Suprapubic skin (tissue), 3 donors: ENCODE results near the gene COIL.

Experiments used
- POLR2A ChIP-seq, 2 donors: fragments of 450-650 bp; IDR thresholded peaks; one replicate each; pipeline ENCODE4 v1.6.1; 2017; ENCODE audit warnings: antibody characterized with exemption in 2 of 2, mild to moderate bottlenecking in 2 of 2, moderate library complexity in 2 of 2
- TF ChIP-seq, protein P1 (sequence below), 2 donors: fragments of 200-600 bp in 1 of 2; fragments of 450-650 bp in 1 of 2; sonication (generic) in 1 of 2; IDR thresholded peaks; one replicate each; pipeline ENCODE4 v1.5.1; 2016 to 2019; ENCODE audit warnings: antibody characterized with exemption in 2 of 2, mild to moderate bottlenecking in 1 of 2, moderate library complexity in 1 of 2

GRCh38 chr17:56903560-56903959 is 57.3 kb downstream of the COIL start:
- no peak for TF ChIP-seq POLR2A (IDR thresholded peaks at IDR 0.05)
- TF ChIP-seq, protein P1, sequence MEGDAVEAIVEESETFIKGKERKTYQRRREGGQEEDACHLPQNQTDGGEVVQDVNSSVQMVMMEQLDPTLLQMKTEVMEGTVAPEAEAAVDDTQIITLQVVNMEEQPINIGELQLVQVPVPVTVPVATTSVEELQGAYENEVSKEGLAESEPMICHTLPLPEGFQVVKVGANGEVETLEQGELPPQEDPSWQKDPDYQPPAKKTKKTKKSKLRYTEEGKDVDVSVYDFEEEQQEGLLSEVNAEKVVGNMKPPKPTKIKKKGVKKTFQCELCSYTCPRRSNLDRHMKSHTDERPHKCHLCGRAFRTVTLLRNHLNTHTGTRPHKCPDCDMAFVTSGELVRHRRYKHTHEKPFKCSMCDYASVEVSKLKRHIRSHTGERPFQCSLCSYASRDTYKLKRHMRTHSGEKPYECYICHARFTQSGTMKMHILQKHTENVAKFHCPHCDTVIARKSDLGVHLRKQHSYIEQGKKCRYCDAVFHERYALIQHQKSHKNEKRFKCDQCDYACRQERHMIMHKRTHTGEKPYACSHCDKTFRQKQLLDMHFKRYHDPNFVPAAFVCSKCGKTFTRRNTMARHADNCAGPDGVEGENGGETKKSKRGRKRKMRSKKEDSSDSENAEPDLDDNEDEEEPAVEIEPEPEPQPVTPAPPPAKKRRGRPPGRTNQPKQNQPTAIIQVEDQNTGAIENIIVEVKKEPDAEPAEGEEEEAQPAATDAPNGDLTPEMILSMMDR (IDR thresholded peaks at IDR 0.05): no peak
